K562 (cell line): ENCODE data around the gene B4GALT4. TPM values are rescaled to one million over a fixed set of nuclear protein-coding genes. Genes with fewer than 3 reads are reported as not detected.
A peak's percentile ranks its signal among the peaks of the same experiment; 100 is the strongest.

Experiments
- ATAC-seq: fragments of 200-7000 bp; cut with Tn5 transposase; 3 replicates; pipeline ENCODE4 v1.9.1; 2020; ENCODE audit warnings: moderate library complexity
- BruUV-seq: library from RNA; stranded (reverse); fragments of 400-500 nt; replicated peaks from 2 replicates; lab custom pipeline; 2021; lab: Mats Ljungman, UMichigan
- CTCF ChIA-PET: fragments of 300-600 bp; formaldehyde crosslinking; extraction: SDS; loops from one replicate; lab custom pipeline; 2021; ENCODE audit warnings: low intra/inter-chr PET ratio; lab: Yijun Ruan, JAX
- POLR2A ChIA-PET: fragments of 300-600, 350-650 bp; sonication (Branson Sonifier 250); formaldehyde crosslinking; extraction: SDS; loops from one replicate; lab custom pipeline; 2021; ENCODE audit warnings: antibody characterized with exemption, inconsistent platforms; lab: Yijun Ruan, JAX
- DNase-seq, 4 experiments: peaks; one replicate each; pipeline versions ENCODE4 v3.0.0 to v3.0.0-alpha.2; 2011 to 2018; ENCODE audit warnings: low spot score in 3 of 4, mixed read lengths in 3 of 4; ENCODE audit errors: extremely low read depth in 1 of 4
- FAIRE-seq: peaks from 2 replicates; lab custom pipeline; 2011; peaks lifted over from hg19 to GRCh38; lab: Jason Lieb, UNC
- H2AFZ ChIP-seq: 2 replicates; pipeline ENCODE4 v1.6.0; 2011; ENCODE audit warnings: low read depth, low read length, control low read depth, inconsistent platforms
- H3K27ac ChIP-seq: fragments of 200-600 bp; 3 replicates; pipeline ENCODE4 v1.8.0; 2011; ENCODE audit warnings: low read depth, mild to moderate bottlenecking, control low read depth, inconsistent platforms, low read length, moderate library complexity, mixed read lengths; ENCODE audit errors: extremely low read depth
- H3K27me3 ChIP-seq, 2 experiments: fragments of 300-600 bp in 1 of 2; 2 replicates in 1 of 2; 3 replicates in 1 of 2; pipeline versions ENCODE4 v1.6.0 to v1.8.0; 2011; ENCODE audit warnings: inconsistent platforms in 2 of 2, low read length in 2 of 2, mild to moderate bottlenecking in 1 of 2, mixed read lengths in 1 of 2, moderate library complexity in 1 of 2; ENCODE audit not compliant: control insufficient read depth in 2 of 2, insufficient read depth in 2 of 2
- H3K36me3 ChIP-seq: fragments of 300-600 bp; 3 replicates; pipeline ENCODE4 v1.8.0; 2011; ENCODE audit warnings: mild to moderate bottlenecking, low read length, inconsistent platforms; ENCODE audit not compliant: control insufficient read depth, insufficient read depth
- H3K4me1 ChIP-seq, 2 experiments: fragments of 200-600 bp in 1 of 2; replicated peaks in 1 of 2; 2 replicates in 1 of 2; 3 replicates in 1 of 2; pipeline versions ENCODE4 v1.5.1 to v1.8.0; 2011; ENCODE audit warnings: inconsistent platforms in 2 of 2, low read length in 2 of 2, mild to moderate bottlenecking in 1 of 2, mixed read lengths in 1 of 2, moderate library complexity in 1 of 2; ENCODE audit not compliant: control insufficient read depth in 2 of 2, insufficient read depth in 2 of 2
- H3K4me2 ChIP-seq: 2 replicates; pipeline ENCODE4 v1.6.1; 2011; ENCODE audit warnings: low read length, control low read depth, inconsistent platforms, mixed read lengths; ENCODE audit not compliant: insufficient read depth
- H3K4me3 ChIP-seq: fragments of 200-600 bp; sonication (generic), shearing (Covaris generic); 2 replicates; pipeline ENCODE4 v1.5.1; 2016; ENCODE audit warnings: control low read depth, inconsistent platforms
- H3K79me2 ChIP-seq: fragments of 200-600 bp; 3 replicates; pipeline ENCODE4 v1.8.0; 2011; ENCODE audit warnings: low read length, inconsistent platforms; ENCODE audit not compliant: control insufficient read depth, insufficient read depth
- H3K9ac ChIP-seq, 2 experiments: 2 replicates each; pipeline versions ENCODE4 v1.6.0 to v1.6.1; 2011; ENCODE audit warnings: low read depth in 2 of 2, low read length in 2 of 2, control low read depth in 1 of 2, inconsistent platforms in 1 of 2, mild to moderate bottlenecking in 1 of 2, mixed read lengths in 1 of 2; ENCODE audit not compliant: insufficient read depth in 1 of 2
- H3K9me1 ChIP-seq: one replicate; pipeline ENCODE4 v1.6.0; 2011; ENCODE audit warnings: inconsistent platforms, mild to moderate bottlenecking, low read length, moderate library complexity; ENCODE audit not compliant: control insufficient read depth, insufficient read depth
- H3K9me3 ChIP-seq: replicated peaks from 2 replicates; pipeline ENCODE4 v1.5.1; 2011; ENCODE audit warnings: low read depth, low read length, inconsistent platforms; ENCODE audit not compliant: control insufficient read depth, insufficient read depth
- H4K20me1 ChIP-seq: replicated peaks from 2 replicates; pipeline ENCODE4 v1.6.1; 2011; ENCODE audit warnings: low read length, inconsistent platforms, mixed read lengths; ENCODE audit not compliant: control insufficient read depth, insufficient read depth
- ADNP ChIP-seq: fragments of 200-800 bp; sonication (Bioruptor generic); IDR thresholded peaks from 2 replicates; pipeline ENCODE4 v1.6.1; 2016; ENCODE audit warnings: missing genetic modification characterization, missing compliant biosample characterization
- RBM25 ChIP-seq: fragments of 200-400 bp; formaldehyde crosslinking; IDR thresholded peaks from 2 replicates; pipeline ENCODE4 v1.6.1; 2018; ENCODE audit warnings: low read length, low read depth, moderate library complexity; ENCODE audit not compliant: severe bottlenecking
- REST ChIP-seq, 2 experiments: fragments of 450-650 bp; formaldehyde crosslinking in 1 of 2; IDR thresholded peaks; 2 replicates each; pipeline versions ENCODE4 v1.4.0 to v1.6.1; 2014 to 2020; ENCODE audit warnings: mild to moderate bottlenecking in 2 of 2, borderline replicate concordance in 1 of 2, low read depth in 1 of 2
- VEZF1 ChIP-seq: fragments of 200-800 bp; sonication (Bioruptor generic); IDR thresholded peaks from 2 replicates; pipeline ENCODE4 v1.6.1; 2017; ENCODE audit warnings: missing genetic modification characterization, missing compliant biosample characterization
- in situ Hi-C: fragments of 300-500 bp; cut with MboI; formaldehyde crosslinking; loops from 4 replicates; pipeline ENCODE4 v1.15.0; 2018; ENCODE audit warnings: inconsistent platforms, mixed read lengths
- intact Hi-C: fragments of 100-400 bp; cut with micrococcal nuclease; formaldehyde crosslinking; loops from 2 replicates; pipeline ENCODE4 v1.14.2; 2022
- polyA plus RNA-seq, 8 experiments: library from polyadenylated mRNA; depleted of rRNA in 4 of 8; stranded (reverse) in 5 of 8; unstranded in 3 of 8; fragments of >200 nt; fragmentation: Nextera tagmentation in 2 of 8; fragmentation: Illumina TruSeq in 1 of 8; extraction: Ambion mirVana in 2 of 8; extraction: Trizol in 1 of 8; gene quantifications; 2 replicates each; pipeline versions ENCODE4 v1.2.1 to v1.2.3, GENCODE V29; 2011 to 2014; ENCODE audit warnings: inconsistent platforms in 1 of 8, missing spikeins in 1 of 8
- total RNA-seq, 7 experiments: library from RNA; depleted of rRNA in 6 of 7; stranded (reverse); fragments of >200 nt in 6 of 7; fragmentation: Illumina TruSeq in 2 of 7; extraction: Trizol in 2 of 7; gene quantifications; 2 replicates each; pipeline versions ENCODE4 v1.2.1 to v1.2.3, GENCODE V29; 2011 to 2021; ENCODE audit warnings: low replicate concordance in 1 of 7

Gene B4GALT4
- total and polyA plus RNA-seq, 9 of the 15 experiments (the other 6 are each of a cell fraction or from before 2014, with no cell fraction given) = 8.2 to 17.8 (median 12.2) TPM

GRCh38 chr3:119234610-119235009, 6.1 kb downstream of the B4GALT4 start (continued):
- TF ChIP-seq REST (IDR thresholded peaks at IDR 0.05; ENCODE audit: borderline replicate concordance) (no peak), REST (CRISPR knock-in tag; IDR thresholded peaks at IDR 0.05; ENCODE audit: low read depth) (no peak)

GRCh38 chr3:119230745-119231144, 9.9 kb downstream of the B4GALT4 start:
- DNase-seq (no peak), FAIRE-seq (no peak), ATAC-seq (no peak)
- ChIA-PET POLR2A (interaction anchor here (0.6 to 1.5 kb wide), 2 partner anchors 10 to 105 kb away, joined by 3 to 5 read pairs; partner anchors contain the start of gene B4GALT4), CTCF (interaction anchor here (0.7 kb wide), 1 partner anchor 346 kb away, joined by 3 read pairs; no protein-coding TSS in a partner anchor)
- Histone ChIP-seq H3K4me3 (no peak overlapping the region), H3K9me1 (no peaks in the 10 kb centered on the region), H3K27ac (no peak overlapping the region), H3K9me3 (no peaks in the 10 kb centered on the region), H3K27me3 (no peaks in the 10 kb centered on the region), H4K20me1 (no peaks in the 10 kb centered on the region), H3K4me1 (no peaks in the 10 kb centered on the region; a peak in 1 of 5 replicates), H3K4me2 (no peak overlapping the region), H3K36me3 (peaks cover 57% of the 10 kb centered on the region; the same call in 2 of the 3 replicates), H3K79me2 (no peaks in the 10 kb centered on the region), H2AFZ (no peak overlapping the region), H3K9ac (no peak overlapping the region)
- no TSS peak for BruUV-seq
- in situ Hi-C loops (loop anchor here (25.0 kb wide), 1 partner anchor 343 kb away; no protein-coding TSS in a partner anchor), intact Hi-C loops (no loop called here)
- no peak for TF ChIP-seq VEZF1 (CRISPR knock-in tag)
- 0 out of 2 replicates have a peak, but pooled peaks have one; percentile 29 for TF ChIP-seq ADNP (tag)
- TF ChIP-seq RBM25 = peak; percentile 77
